Measurements from ENCODE around the gene FAM53A.

The FAM53A gene

DNA sequence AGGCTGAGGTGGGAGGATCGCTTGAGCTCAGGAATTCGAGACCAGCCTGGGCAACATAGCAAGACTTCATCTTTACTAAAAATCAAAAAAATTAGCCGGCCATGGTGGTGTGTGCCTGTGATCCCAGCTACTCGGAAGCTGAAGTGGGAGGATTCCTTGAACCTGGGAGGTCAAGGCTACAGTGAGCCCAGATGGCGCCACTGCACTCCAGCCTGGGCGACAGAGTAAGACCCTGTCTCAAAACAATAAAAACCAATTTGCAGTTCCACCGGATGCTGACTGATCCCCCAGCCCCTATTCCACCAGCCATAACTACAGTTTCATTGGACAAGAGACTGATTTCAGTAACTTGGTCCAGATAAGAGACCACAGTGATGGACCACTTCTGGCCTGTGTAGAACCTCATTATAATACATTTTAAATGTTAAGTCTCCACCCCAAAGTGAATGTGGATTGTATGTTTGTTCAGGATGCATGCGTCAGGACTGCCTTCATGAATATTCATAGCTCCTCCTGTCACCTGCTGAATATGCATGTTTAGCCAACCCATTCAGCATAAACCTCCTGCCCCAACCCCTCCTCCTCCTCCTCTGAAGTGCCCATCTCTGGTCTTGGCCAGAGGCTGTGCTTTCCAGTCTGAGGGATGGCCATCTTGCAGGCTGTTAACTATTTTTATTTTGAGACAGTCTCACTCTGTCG lies 30.3 kb upstream of the FAM53A start:
- DNase-seq (ENCODE audit: extremely low read depth, low read depth), result no peak

DNA sequence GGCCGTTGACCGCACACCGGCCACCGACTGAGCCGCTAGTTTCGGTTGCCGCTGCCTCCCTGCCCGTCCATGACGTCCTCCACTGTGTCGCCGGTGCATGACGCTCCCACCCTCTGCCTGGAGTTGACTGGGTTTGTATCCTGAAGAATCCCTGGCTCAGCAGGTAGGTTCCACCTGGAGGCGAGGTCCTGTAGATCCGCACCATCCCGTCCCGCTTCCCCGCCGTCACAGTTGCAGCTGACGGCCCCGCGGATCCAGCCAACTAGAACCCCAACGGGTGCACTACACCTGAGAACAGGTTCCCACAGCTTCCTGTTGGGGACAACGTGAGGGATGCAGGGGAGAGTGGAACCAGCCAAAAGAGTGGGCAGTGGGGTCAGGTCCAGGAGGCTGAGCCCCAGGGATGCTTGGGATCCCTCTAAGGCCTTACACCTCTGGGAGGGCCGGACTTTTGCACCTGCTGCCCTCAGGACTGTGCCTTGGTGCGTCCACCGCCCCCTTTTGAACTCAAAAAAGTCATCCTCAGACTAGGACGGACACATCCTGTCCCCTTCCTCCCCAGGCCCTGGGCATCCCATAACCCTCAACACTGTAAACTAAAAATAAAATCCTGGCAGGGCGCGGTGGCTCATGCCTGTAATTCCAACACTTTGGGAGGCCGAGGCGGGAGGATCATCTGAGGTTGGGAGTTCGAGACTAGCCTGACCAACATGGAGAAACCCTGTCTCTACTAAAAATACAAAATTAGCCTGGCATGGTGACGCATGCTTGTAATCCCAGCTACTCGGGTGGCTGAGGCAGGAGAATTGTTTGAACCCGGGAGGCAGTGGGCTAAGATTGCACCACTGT lies 29.1 kb upstream of the FAM53A start:
- TF ChIP-seq, protein P1, sequence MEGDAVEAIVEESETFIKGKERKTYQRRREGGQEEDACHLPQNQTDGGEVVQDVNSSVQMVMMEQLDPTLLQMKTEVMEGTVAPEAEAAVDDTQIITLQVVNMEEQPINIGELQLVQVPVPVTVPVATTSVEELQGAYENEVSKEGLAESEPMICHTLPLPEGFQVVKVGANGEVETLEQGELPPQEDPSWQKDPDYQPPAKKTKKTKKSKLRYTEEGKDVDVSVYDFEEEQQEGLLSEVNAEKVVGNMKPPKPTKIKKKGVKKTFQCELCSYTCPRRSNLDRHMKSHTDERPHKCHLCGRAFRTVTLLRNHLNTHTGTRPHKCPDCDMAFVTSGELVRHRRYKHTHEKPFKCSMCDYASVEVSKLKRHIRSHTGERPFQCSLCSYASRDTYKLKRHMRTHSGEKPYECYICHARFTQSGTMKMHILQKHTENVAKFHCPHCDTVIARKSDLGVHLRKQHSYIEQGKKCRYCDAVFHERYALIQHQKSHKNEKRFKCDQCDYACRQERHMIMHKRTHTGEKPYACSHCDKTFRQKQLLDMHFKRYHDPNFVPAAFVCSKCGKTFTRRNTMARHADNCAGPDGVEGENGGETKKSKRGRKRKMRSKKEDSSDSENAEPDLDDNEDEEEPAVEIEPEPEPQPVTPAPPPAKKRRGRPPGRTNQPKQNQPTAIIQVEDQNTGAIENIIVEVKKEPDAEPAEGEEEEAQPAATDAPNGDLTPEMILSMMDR (IDR thresholded peaks at IDR 0.05; ENCODE audit: low read depth, low read length), result no peak
- no peak for DNase-seq (ENCODE audit: extremely low read depth, low read depth)

More for the DNA sequence above, 30.3 kb upstream of the FAM53A start:
- TF ChIP-seq, protein P1 (IDR thresholded peaks at IDR 0.05; ENCODE audit: low read depth, low read length), result no peak

DNA sequence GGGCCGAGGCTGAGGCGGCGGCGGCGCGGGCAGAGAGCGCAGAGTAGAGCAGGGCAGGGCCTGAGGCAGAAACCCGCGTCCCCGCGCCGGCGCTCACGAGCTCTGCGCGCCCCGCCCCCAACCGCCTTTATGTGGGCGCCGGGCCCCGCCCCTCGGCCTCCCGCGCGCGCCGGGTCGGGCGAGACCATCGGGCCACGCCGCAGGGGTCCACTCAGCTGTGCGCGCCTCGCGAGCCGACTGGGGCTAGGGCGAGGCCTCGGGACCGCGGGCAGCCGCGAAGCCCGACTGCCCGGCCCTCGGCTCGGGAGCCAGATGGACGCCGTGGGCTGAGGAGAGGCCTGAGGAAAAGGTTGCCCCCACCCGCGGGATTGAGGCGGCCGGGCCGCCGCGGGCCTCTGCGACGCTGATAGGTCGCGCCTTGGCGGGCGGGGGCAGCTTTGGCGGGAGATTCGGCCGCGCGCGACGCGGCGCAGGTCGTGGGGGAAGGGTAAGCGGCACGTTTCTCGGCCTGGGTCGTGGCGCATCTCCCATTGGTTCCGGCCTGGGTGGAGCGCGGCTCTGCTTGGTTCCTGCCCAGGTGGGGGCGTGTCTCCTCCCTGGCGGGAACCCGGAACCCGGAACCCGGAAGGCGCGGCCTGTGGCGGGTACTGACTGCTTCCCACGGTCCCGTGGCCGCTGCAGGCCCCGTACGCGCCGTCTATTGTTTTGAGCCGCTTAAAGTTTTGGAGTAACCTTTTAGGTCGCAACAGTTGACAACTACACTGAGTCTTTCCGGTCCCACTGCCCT lies 28.3 kb upstream of the FAM53A start, which contains the start of gene SLBP:
Gene SLBP (minus strand): TSS at position 104 of the 787 bp plus-strand sequence. CDS start 131 bp downstream, outside the sequence.
- peak; percentile 78 for DNase-seq (ENCODE audit: extremely low read depth, low read depth)

DNA sequence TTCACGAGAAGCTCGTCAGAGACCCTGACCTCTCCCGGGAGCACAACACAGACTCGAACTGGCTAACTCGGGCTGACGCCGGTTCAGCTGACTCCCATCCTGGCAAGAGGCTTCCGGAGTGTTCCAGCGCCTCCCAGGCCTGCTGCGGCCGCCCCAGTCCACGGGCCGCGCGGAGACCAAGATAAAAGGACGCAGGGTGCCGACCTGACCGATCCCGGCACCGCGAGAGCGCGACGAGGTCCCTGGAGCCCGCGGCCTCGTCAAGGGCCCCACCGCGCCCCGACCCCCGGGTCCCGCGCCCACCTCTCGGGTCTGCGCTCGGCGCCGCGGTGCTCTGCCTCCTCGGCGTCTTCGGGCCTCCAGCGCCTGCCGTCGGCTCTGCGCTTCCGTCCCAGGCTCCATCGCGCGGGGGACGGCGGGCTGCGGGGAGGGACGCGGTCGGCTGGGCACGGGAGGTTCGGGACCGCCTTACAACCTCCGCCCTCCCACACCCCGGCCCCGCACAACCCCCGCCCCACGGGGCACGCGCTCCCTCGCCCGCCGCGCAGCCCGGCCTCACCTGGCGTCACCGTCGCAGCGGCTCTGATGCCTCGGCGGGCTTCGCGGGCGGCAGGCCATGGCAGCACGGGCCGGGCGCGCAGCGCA lies 27.6 kb upstream of the FAM53A start:
- DNase-seq (ENCODE audit: extremely low read depth, low read depth), result no peak
- TF ChIP-seq, protein P1 (IDR thresholded peaks at IDR 0.05; ENCODE audit: low read depth, low read length), result no peak

More for the DNA sequence above, 28.3 kb upstream of the FAM53A start, which contains the start of gene SLBP:
- TF ChIP-seq, protein P1 (IDR thresholded peaks at IDR 0.05; ENCODE audit: low read depth, low read length), result no peak

DNA sequence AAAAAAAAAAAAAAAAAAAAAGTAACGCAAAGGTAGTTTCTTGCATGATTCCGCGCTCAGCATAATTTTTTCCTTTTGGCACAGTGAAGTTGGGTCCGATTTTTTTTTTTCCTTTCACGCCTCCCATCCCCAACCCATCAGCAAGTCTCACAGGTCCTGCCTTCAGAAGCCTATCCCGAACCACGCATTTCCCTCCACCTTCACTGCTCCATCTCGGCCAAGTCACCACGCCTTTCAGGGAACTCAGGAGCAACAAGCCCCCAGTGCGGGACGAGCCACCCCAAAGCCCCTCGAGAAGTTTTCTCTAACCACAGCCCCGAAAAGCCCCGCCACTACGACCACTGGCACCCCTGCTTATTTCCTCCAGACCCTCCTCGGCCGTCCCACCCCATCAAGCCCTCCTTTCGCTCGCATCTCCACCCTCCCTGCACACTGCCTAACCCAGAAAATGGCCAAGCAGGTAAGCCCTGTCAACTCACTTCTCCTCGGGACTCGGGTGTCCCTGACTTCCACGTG lies 27.0 kb upstream of the FAM53A start:
- TF ChIP-seq, protein P1 (IDR thresholded peaks at IDR 0.05; ENCODE audit: low read depth, low read length), result no peak
- no peak for DNase-seq (ENCODE audit: extremely low read depth, low read depth)

DNA sequence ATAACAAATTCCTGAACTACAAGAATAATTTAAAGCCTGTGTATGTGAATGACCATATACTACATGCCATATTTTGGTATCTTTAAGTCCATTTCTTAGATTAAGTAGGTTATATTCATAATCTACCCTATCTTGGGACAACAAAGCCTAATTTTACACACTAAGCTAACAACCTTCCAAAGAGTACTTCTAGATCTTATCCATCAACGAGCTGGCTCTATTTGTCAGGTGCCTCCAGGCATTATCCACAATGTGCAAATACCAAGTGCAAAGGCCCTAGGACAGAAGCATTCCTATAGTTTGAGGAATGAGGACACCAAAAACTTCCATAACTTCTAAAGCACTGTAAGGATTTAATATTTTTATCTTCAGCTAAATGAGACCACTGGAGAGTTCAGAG lies 24.5 kb upstream of the FAM53A start:
- DNase-seq (ENCODE audit: extremely low read depth, low read depth), result no peak
- TF ChIP-seq, protein P1 (IDR thresholded peaks at IDR 0.05; ENCODE audit: low read depth, low read length), result no peak
